ENCODE data around the gene CYP27A1.

Gene CYP27A1

GRCh38 chr2:218859988-218860831 lies 78.3 kb downstream of the CYP27A1 start:
- no peak for DNase-seq

GRCh38 chr2:218860950-218861381 lies 79.0 kb downstream of the CYP27A1 start:
- peak; percentile 87 for DNase-seq

GRCh38 chr2:218861645-218862318 lies 79.8 kb downstream of the CYP27A1 start:
- no peak for DNase-seq

- no peak for DNase-seq
These were observed 81.1 kb downstream of the CYP27A1 start for GRCh38 chr2:218863021-218863520.
